Natural killer cell treated with Interleukin-12 subunit alpha and Interleukin-12 subunit beta and Interleukin-15 and Interleukin-18, amount 100 ng/mL, for 72 hours (primary cell): ENCODE results near the gene MCHR1. TPM values are rescaled to one million over a fixed set of nuclear protein-coding genes. Genes with fewer than 3 reads are reported as not detected.
A peak's percentile ranks its signal among the peaks of the same experiment; 100 is the strongest.

ENCODE experiments used
- ATAC-seq, 2 donors: fragments of 150-1000 bp; cut with Tn5 transposase in 1 of 2; sonication (Bioruptor Pico), chemical (Tn5 transposase) in 1 of 2; 2 replicates each; pipeline ENCODE4 v1.10.0; 2021
- DNase-seq: peaks from one replicate; pipeline ENCODE4 v3.0.0; 2022; ENCODE audit warnings: low spot score
- H3K27ac Mint-ChIP-seq, 2 donors: 1 replicate in 1 of 2; 2 replicates in 1 of 2; pipeline ENCODE4 v1.8.0; 2022; ENCODE audit warnings: mixed read lengths in 2 of 2, mild to moderate bottlenecking in 1 of 2, moderate library complexity in 1 of 2
- H3K27me3 Mint-ChIP-seq, 2 donors: 1 replicate in 1 of 2; 2 replicates in 1 of 2; pipeline ENCODE4 v1.8.0; 2022; ENCODE audit warnings: mixed read lengths in 2 of 2
- H3K36me3 Mint-ChIP-seq: one replicate; pipeline ENCODE4 v1.8.0; 2022; ENCODE audit warnings: mixed read lengths
- H3K4me1 Mint-ChIP-seq, 2 donors: 1 replicate in 1 of 2; 2 replicates in 1 of 2; pipeline ENCODE4 v1.8.0; 2022; ENCODE audit warnings: low read depth in 2 of 2, mixed read lengths in 2 of 2, mild to moderate bottlenecking in 1 of 2
- H3K4me3 Mint-ChIP-seq: one replicate; pipeline ENCODE4 v1.8.0; 2022; ENCODE audit warnings: mixed read lengths
- H3K9me3 Mint-ChIP-seq: 2 replicates; pipeline ENCODE4 v1.8.0; 2022; ENCODE audit warnings: mixed read lengths
- total RNA-seq, 2 donors: library from RNA; stranded (reverse); gene quantifications; one replicate each; pipeline ENCODE4 v1.2.3, GENCODE V29; 2022

The MCHR1 gene
- total RNA-seq, 2 donors from 2014 or later, result not detected

DNA sequence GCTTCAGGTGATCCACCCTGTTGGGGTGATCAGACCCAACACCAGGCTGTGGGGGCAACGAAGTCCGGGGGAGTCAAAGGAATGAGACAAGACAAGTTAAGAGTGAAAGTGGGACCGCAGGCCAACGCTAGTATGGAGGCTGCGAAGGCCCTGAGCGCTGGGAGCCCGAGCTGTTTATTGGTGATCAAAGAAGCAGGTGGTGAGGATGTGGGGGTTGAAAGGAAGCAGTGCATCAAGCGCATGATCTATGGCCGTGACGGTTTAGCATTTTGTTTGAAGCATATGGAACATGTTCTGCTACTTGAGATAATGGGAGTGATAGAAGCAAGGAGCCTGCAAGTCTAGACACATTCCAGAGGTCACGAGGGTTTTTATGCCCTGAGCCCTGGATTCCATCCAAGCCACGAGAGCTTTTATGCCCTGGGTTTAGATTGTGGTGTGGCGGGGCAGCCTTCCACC lies 49.5 kb downstream of the MCHR1 start:
- no peaks in the 10 kb centered on the region for H3K36me3 Mint-ChIP-seq
- ATAC-seq, result no peak
- peaks cover 6 to 10% of the 10 kb centered on the region in 2 donors for H3K4me1 Mint-ChIP-seq
- H3K9me3 Mint-ChIP-seq, result no peaks in the 10 kb centered on the region
- DNase-seq, result no peak
- peaks cover 0 to 4% of the 10 kb centered on the region in 2 donors for H3K27me3 Mint-ChIP-seq
- H3K4me3 Mint-ChIP-seq, result no peak overlapping the region
- H3K27ac Mint-ChIP-seq, result peak overlapping the region in 1 of 2 donors; percentile 66

DNA sequence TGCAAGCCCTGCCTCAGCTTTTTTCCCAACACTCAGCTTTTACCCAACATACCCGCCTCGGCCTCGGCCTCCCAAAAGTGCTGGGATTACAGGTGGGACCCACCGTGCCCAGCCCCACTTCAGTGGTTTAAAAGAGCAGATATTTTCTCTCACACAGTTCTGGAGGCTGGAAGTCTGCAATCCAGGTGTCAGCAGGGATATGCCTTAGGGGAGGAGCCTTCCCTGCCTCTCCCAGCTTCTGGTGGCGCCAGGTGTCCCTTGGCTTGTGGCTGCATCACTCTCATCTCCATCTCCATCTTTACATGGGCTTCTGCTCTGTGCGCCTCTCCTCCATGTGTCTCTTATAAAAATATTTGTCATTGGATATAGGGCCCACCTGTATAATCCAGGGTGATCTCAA lies 50.0 kb downstream of the MCHR1 start:
- Mint-ChIP-seq H3K4me1 (peaks cover 6 to 10% of the 10 kb centered on the region in 2 donors), H3K4me3 (no peak overlapping the region), H3K9me3 (no peaks in the 10 kb centered on the region), H3K36me3 (no peaks in the 10 kb centered on the region), H3K27ac (no peak overlapping the region), H3K27me3 (peaks cover 0 to 4% of the 10 kb centered on the region in 2 donors)
- ATAC-seq (no peak), DNase-seq (no peak)

Other genes starting within 250 kb of the MCHR1 start
- gene MRTFA, start 42.8 kb upstream of the MCHR1 start, total RNA-seq, result 10 to 100 TPM; 53.4 to 86.9 TPM
- 10 to 100 TPM; 31.0 to 39.1 TPM for gene SLC25A17, start 139.9 kb downstream of the MCHR1 start, total RNA-seq
- 100 to 1,000 TPM; 119 to 126 TPM for gene ST13, start 177.2 kb downstream of the MCHR1 start, total RNA-seq
- gene XPNPEP3, start 177.7 kb downstream of the MCHR1 start, total RNA-seq, result 10 to 100 TPM; 16.2 to 26.1 TPM
- not detected for gene DNAJB7, start 182.6 kb downstream of the MCHR1 start, total RNA-seq